ENCODE data around the gene TAS2R9.

DNA sequence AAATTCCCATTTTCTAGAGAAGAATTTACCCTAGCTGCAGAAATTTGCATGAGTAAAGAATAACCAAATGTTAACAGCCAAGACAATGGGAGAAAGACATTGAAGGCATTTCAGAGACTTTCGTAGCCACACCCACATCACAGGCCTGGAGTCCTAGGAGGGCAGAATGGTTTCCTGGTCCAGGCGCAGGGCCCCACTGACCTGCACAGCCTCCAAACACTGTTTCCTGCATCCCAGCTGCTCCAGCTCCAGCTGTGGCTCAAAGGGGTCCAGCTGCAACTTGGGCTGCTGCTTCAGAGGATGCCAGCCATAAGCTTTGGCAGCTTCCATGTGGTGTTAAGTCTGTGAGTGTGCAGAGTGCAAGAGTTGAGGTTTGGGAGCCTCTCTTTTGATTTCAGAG, 45.8 kb upstream of the TAS2R9 start:
- no peak for TF ChIP-seq POLR2A (IDR thresholded peaks at IDR 0.05)
- TF ChIP-seq, protein P1, sequence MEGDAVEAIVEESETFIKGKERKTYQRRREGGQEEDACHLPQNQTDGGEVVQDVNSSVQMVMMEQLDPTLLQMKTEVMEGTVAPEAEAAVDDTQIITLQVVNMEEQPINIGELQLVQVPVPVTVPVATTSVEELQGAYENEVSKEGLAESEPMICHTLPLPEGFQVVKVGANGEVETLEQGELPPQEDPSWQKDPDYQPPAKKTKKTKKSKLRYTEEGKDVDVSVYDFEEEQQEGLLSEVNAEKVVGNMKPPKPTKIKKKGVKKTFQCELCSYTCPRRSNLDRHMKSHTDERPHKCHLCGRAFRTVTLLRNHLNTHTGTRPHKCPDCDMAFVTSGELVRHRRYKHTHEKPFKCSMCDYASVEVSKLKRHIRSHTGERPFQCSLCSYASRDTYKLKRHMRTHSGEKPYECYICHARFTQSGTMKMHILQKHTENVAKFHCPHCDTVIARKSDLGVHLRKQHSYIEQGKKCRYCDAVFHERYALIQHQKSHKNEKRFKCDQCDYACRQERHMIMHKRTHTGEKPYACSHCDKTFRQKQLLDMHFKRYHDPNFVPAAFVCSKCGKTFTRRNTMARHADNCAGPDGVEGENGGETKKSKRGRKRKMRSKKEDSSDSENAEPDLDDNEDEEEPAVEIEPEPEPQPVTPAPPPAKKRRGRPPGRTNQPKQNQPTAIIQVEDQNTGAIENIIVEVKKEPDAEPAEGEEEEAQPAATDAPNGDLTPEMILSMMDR (IDR thresholded peaks at IDR 0.05), result no peak
- TF ChIP-seq POLR2AphosphoS5 (IDR thresholded peaks at IDR 0.05; ENCODE audit: insufficient read depth in 1 of 2, low read depth in 1 of 2), result no peak
